WTC11 (cell line): Measurements from ENCODE around the gene SPHK1. TPM values are rescaled to one million over a fixed set of nuclear protein-coding genes. Genes with fewer than 3 reads are reported as not detected.

ENCODE experiments used
- ATAC-seq: fragments of 200-7000 bp; cut with Tn5 transposase; 2 replicates; pipeline ENCODE4 v1.10.0; 2021; ENCODE audit warnings: mild to moderate bottlenecking, moderate library complexity
- CTCF ChIA-PET: fragments of 300-600 bp; sonication (Branson Sonifier 250); formaldehyde crosslinking; loops from one replicate; lab custom pipeline; 2021; ENCODE audit warnings: antibody characterized with exemption; lab: Charles Lee
- POLR2A ChIA-PET: fragments of 350-600 bp; sonication (Branson Sonifier 250); formaldehyde crosslinking; loops from one replicate; lab custom pipeline; 2021; ENCODE audit warnings: antibody characterized with exemption; lab: Charles Lee
- DNase-seq: peaks from one replicate; pipeline ENCODE4 v3.0.0; 2021; ENCODE audit warnings: low spot score
- H3K27ac Mint-ChIP-seq: 2 replicates; pipeline ENCODE4 v1.8.0; 2021; ENCODE audit warnings: mixed read lengths
- H3K27me3 Mint-ChIP-seq: 2 replicates; pipeline ENCODE4 v1.8.0; 2021; ENCODE audit warnings: low read depth, mild to moderate bottlenecking, moderate library complexity, mixed read lengths
- H3K36me3 Mint-ChIP-seq: 2 replicates; pipeline ENCODE4 v1.8.0; 2021; ENCODE audit warnings: mixed read lengths
- H3K4me1 Mint-ChIP-seq: 2 replicates; pipeline ENCODE4 v1.8.0; 2022; ENCODE audit warnings: mixed read lengths
- H3K4me3 Mint-ChIP-seq: 2 replicates; pipeline ENCODE4 v1.8.0; 2021; ENCODE audit warnings: mild to moderate bottlenecking, moderate library complexity, mixed read lengths
- H3K9me3 Mint-ChIP-seq: 2 replicates; pipeline ENCODE4 v1.8.0; 2021; ENCODE audit warnings: mixed read lengths
- ATF2 ChIP-seq: sonication (generic); formaldehyde crosslinking; IDR thresholded peaks from 2 replicates; pipeline ENCODE4 v1.8.1; 2022; ENCODE audit warnings: low read depth, missing genetic modification reagents, borderline replicate concordance
- FOXJ3 ChIP-seq: sonication (generic); formaldehyde crosslinking; IDR thresholded peaks from 2 replicates; pipeline ENCODE4 v1.9.0; 2021; ENCODE audit warnings: missing genetic modification reagents, mild to moderate bottlenecking, borderline replicate concordance
- FOXK1 ChIP-seq: sonication (generic); formaldehyde crosslinking; IDR thresholded peaks from 2 replicates; pipeline ENCODE4 v1.8.0; 2022; ENCODE audit warnings: mild to moderate bottlenecking, moderate library complexity, missing genetic modification reagents
- FOXP1 ChIP-seq: sonication (generic); formaldehyde crosslinking; IDR thresholded peaks from 2 replicates; pipeline ENCODE4 v1.8.0; 2022; ENCODE audit warnings: missing genetic modification reagents, mild to moderate bottlenecking, moderate library complexity, borderline replicate concordance
- MAX ChIP-seq: sonication (generic); formaldehyde crosslinking; IDR thresholded peaks from 2 replicates; pipeline ENCODE4 v1.8.0; 2022; ENCODE audit warnings: mild to moderate bottlenecking, missing genetic modification reagents
- PRDM15 ChIP-seq: sonication (generic); formaldehyde crosslinking; IDR thresholded peaks from 2 replicates; pipeline ENCODE4 v1.8.0; 2022; ENCODE audit warnings: missing genetic modification reagents
- PREB ChIP-seq: sonication (generic); formaldehyde crosslinking; IDR thresholded peaks from 2 replicates; pipeline ENCODE4 v1.8.1; 2022; ENCODE audit warnings: mild to moderate bottlenecking, missing genetic modification reagents, moderate library complexity, borderline replicate concordance
- RELA ChIP-seq: sonication (generic); formaldehyde crosslinking; IDR thresholded peaks from 2 replicates; pipeline ENCODE4 v1.8.1; 2022; ENCODE audit warnings: missing genetic modification reagents, mild to moderate bottlenecking, borderline replicate concordance
- SMAD3 ChIP-seq: sonication (generic); formaldehyde crosslinking; IDR thresholded peaks from 2 replicates; pipeline ENCODE4 v1.8.0; 2022; ENCODE audit warnings: missing genetic modification reagents, mild to moderate bottlenecking, borderline replicate concordance
- SMAD4 ChIP-seq: sonication (generic); formaldehyde crosslinking; IDR thresholded peaks from 2 replicates; pipeline ENCODE4 v1.8.0; 2022; ENCODE audit warnings: mild to moderate bottlenecking, missing genetic modification reagents
- SP1 ChIP-seq: sonication (generic); formaldehyde crosslinking; conservative IDR thresholded peaks from 2 replicates; pipeline ENCODE4 v1.8.1; 2022; ENCODE audit warnings: missing genetic modification reagents
- USF2 ChIP-seq: sonication (generic); formaldehyde crosslinking; IDR thresholded peaks from 2 replicates; pipeline ENCODE4 v1.8.1; 2023; ENCODE audit warnings: mild to moderate bottlenecking, missing genetic modification reagents, moderate library complexity
- ZNF121 ChIP-seq: sonication (generic); formaldehyde crosslinking; IDR thresholded peaks from 2 replicates; pipeline ENCODE4 v1.8.0; 2023; ENCODE audit warnings: missing genetic modification reagents
- ZNF232 ChIP-seq: sonication (generic); formaldehyde crosslinking; IDR thresholded peaks from 2 replicates; pipeline ENCODE4 v1.8.0; 2022; ENCODE audit warnings: mild to moderate bottlenecking, missing genetic modification reagents
- ZNF281 ChIP-seq: sonication (generic); formaldehyde crosslinking; IDR thresholded peaks from 2 replicates; pipeline ENCODE4 v1.8.0; 2023; ENCODE audit warnings: mild to moderate bottlenecking, missing genetic modification reagents
- ZNF423 ChIP-seq: fragments of 250-450 bp; sonication (Bioruptor Pico); IDR thresholded peaks from 2 replicates; pipeline ENCODE4 v2.1.2; 2022; ENCODE audit warnings: mild to moderate bottlenecking, moderate library complexity
- total RNA-seq: library from RNA; stranded (reverse); gene quantifications from 3 replicates; pipeline ENCODE4 v1.2.3, GENCODE V29; 2021

Gene SPHK1
- total RNA-seq, 1 experiment from 2014 or later: 2.5 TPM

GRCh38 chr17:76386966-76387765 is 2.8 kb downstream of the SPHK1 start:
- TF ChIP-seq ATF2 (CRISPR knock-in tag): no peak
- TF ChIP-seq SP1: no peak
- no peak for TF ChIP-seq ZNF232 (CRISPR knock-in tag)
- no peak for TF ChIP-seq USF2 (CRISPR knock-in tag)
- TF ChIP-seq PRDM15: no peak
- TF ChIP-seq SMAD4: no peak
- no peak for TF ChIP-seq PREB (CRISPR knock-in tag)
- no peak for TF ChIP-seq ZNF423
- no peak for TF ChIP-seq ZNF281 (CRISPR knock-in tag)
- TF ChIP-seq FOXJ3 (CRISPR knock-in tag): no peak
- no peak for ATAC-seq
- H3K27me3 Mint-ChIP-seq: peaks cover 37% of the 10 kb centered on the region
- no peak overlapping the region for H3K4me3 Mint-ChIP-seq
- no peak for DNase-seq
- H3K9me3 Mint-ChIP-seq: no peaks in the 10 kb centered on the region
- H3K27ac Mint-ChIP-seq: no peak overlapping the region
- H3K4me1 Mint-ChIP-seq: peaks cover 32% of the 10 kb centered on the region
- ChIA-PET POLR2A (interaction anchor here (1.0 to 2.5 kb wide), 2 partner anchors 22 to 34 kb away, joined by 4 to 10 read pairs; partner anchors contain the start of gene PRPSAP1), CTCF (interaction anchor here (0.9 to 10.6 kb wide), 11 partner anchors 10 to 482 kb away, joined by 3 to 135 read pairs (median 6); partner anchors contain the start of genes MRPL38, PRPSAP1 and ZACN)
- peaks cover 12% of the 10 kb centered on the region; the same call in 1 of the 2 replicates for H3K36me3 Mint-ChIP-seq

- Mint-ChIP-seq H3K4me1 (peaks cover 26% of the 10 kb centered on the region), H3K4me3 (no peak overlapping the region), H3K27ac (peak overlapping the region; percentile 89), H3K9me3 (no peaks in the 10 kb centered on the region), H3K27me3 (peaks cover 25% of the 10 kb centered on the region), H3K36me3 (peaks cover 22% of the 10 kb centered on the region)
- ChIA-PET CTCF (interaction anchor here (0.6 to 10.6 kb wide), 20 partner anchors 8 to 1965 kb away, joined by 3 to 135 read pairs (median 4); partner anchors contain the start of gene PRPSAP1), POLR2A (interaction anchor here (1.1 kb wide), 1 partner anchor 34 kb away, joined by 5 read pairs; no protein-coding TSS in a partner anchor)
- DNase-seq (no peak), ATAC-seq (peak; percentile 17)
- peak; percentile 59; the same call in 1 of the 2 replicates for TF ChIP-seq SMAD3 (CRISPR knock-in tag)
- peak; percentile 67 for TF ChIP-seq ZNF121
- TF ChIP-seq RELA (CRISPR knock-in tag): no peak
- peak; percentile 43; the same call in 1 of the 2 replicates for TF ChIP-seq MAX (CRISPR knock-in tag)
- TF ChIP-seq FOXP1 (CRISPR knock-in tag): 0 out of 2 replicates have a peak, but pooled peaks have one; percentile 44
- TF ChIP-seq PRDM15: 0 out of 2 replicates have a peak, but pooled peaks have one; percentile 26
- TF ChIP-seq FOXK1 (CRISPR knock-in tag): peak; percentile 54; the same call in 1 of the 2 replicates
These were observed 4.8 kb downstream of the SPHK1 start for GRCh38 chr17:76388966-76389888.
